ENCODE results near the gene MPHOSPH10. TPM values are rescaled to one million over a fixed set of nuclear protein-coding genes. Genes with fewer than 3 reads are reported as not detected.

MPHOSPH10 gene
- total RNA-seq, 2 donors from 2014 or later, result 15.0 to 19.1 TPM

DNA sequence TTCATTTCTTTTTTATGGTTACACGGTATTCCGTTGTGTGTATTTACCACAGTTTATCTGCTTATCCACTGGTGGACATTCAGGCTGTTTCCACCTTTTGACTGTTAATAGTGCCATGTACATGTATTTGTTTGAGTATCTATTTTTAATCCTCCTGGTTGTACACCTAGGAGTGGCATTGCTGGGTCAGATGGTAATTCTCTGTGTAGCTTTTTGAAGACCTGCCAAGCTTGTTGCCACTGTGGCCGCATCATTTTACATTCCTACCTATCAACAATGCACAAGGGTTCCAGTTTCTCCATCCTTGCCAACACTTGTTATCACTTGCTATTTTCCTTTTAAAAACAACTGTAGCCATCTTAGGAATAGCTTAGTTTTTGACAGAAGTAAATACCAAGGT is 13.3 kb downstream of the MPHOSPH10 start:
- no peaks in the 10 kb centered on the region for H3K4me1 ChIP-seq
- no peak for DNase-seq
- H3K4me3 ChIP-seq, result no peak overlapping the region
- H3K27ac ChIP-seq, result no peak overlapping the region
- 82 to 86% methylated on average over 3 of the region's 3 CpGs for WGBS, 2 donors
- peaks cover 19 to 54% of the 10 kb centered on the region in 2 donors for H3K36me3 ChIP-seq (replicated peaks in 1 of 2; ENCODE audit: insufficient read depth in 1 of 2, low read depth in 2 of 2)
- intact Hi-C loops (cut with DNase I), result no loop called here
- TF ChIP-seq, protein P1, sequence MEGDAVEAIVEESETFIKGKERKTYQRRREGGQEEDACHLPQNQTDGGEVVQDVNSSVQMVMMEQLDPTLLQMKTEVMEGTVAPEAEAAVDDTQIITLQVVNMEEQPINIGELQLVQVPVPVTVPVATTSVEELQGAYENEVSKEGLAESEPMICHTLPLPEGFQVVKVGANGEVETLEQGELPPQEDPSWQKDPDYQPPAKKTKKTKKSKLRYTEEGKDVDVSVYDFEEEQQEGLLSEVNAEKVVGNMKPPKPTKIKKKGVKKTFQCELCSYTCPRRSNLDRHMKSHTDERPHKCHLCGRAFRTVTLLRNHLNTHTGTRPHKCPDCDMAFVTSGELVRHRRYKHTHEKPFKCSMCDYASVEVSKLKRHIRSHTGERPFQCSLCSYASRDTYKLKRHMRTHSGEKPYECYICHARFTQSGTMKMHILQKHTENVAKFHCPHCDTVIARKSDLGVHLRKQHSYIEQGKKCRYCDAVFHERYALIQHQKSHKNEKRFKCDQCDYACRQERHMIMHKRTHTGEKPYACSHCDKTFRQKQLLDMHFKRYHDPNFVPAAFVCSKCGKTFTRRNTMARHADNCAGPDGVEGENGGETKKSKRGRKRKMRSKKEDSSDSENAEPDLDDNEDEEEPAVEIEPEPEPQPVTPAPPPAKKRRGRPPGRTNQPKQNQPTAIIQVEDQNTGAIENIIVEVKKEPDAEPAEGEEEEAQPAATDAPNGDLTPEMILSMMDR (IDR thresholded peaks at IDR 0.05), result no peak
- no peak for TF ChIP-seq POLR2A (IDR thresholded peaks at IDR 0.05)
- H3K27me3 ChIP-seq, result no peaks in the 10 kb centered on the region
- ATAC-seq, result no peak
- no peaks in the 10 kb centered on the region for H3K9me3 ChIP-seq

DNA sequence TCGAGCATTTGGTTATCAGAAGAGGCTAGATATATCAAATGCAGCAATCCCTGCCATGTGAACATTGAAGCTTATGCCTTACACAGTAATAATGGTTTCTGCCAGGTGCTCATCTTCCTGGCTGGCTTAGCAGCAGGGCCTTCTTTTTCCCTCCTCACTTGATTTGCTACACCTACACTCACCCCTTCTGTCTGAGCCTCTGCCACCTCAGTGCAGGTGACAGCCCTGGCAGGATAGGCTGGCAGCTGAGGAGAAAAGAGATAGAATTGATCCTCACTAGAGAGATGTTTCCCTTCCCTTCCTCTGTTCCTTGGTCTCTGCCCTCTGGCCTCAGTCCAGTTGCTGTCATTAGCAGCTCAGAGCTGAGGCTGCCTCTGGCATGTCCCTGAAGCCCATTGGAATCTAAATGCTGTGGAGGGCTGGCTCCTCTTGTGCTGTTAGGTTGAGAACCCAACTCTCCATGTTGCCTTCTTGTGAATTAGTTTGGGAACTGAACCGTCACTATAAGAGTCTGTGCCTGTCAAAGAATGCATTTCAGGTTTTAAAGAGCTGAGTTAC is 18.2 kb downstream of the MPHOSPH10 start:
- H3K9me3 ChIP-seq, result no peaks in the 10 kb centered on the region
- no peak overlapping the region for H3K27ac ChIP-seq
- 79 to 89% methylated on average over 2 of the region's 2 CpGs for WGBS, 2 donors
- no peak overlapping the region for H3K4me3 ChIP-seq
- no peaks in the 10 kb centered on the region for H3K27me3 ChIP-seq
- TF ChIP-seq, protein P1 (IDR thresholded peaks at IDR 0.05), result no peak
- no peak for TF ChIP-seq POLR2A (IDR thresholded peaks at IDR 0.05)
- peaks cover 13 to 44% of the 10 kb centered on the region in 2 donors for H3K36me3 ChIP-seq (replicated peaks in 1 of 2; ENCODE audit: insufficient read depth in 1 of 2, low read depth in 2 of 2)
- H3K4me1 ChIP-seq, result no peaks in the 10 kb centered on the region
- no peak for ATAC-seq
- intact Hi-C loops (cut with DNase I), result no loop called here
- DNase-seq, result no peak

- no peak for TF ChIP-seq POLR2A (IDR thresholded peaks at IDR 0.05)
- TF ChIP-seq, protein P1 (IDR thresholded peaks at IDR 0.05), result no peak
- intact Hi-C loops (cut with DNase I), result no loop called here
- Histone ChIP-seq H3K36me3 (replicated peaks in 1 of 2; ENCODE audit: insufficient read depth in 1 of 2, low read depth in 2 of 2) (peaks cover 6 to 30% of the 10 kb centered on the region in 2 donors), H3K27ac (no peak overlapping the region), H3K4me3 (no peak overlapping the region), H3K4me1 (no peaks in the 10 kb centered on the region), H3K27me3 (no peaks in the 10 kb centered on the region), H3K9me3 (no peaks in the 10 kb centered on the region)
- DNase-seq (no peak), ATAC-seq (no peak)
- 63 to 68% methylated on average over 3 of the region's 3 CpGs for WGBS, 2 donors
Observed at GRCh38 chr2:71150082-71150816, 19.8 kb downstream of the MPHOSPH10 start.

DNA sequence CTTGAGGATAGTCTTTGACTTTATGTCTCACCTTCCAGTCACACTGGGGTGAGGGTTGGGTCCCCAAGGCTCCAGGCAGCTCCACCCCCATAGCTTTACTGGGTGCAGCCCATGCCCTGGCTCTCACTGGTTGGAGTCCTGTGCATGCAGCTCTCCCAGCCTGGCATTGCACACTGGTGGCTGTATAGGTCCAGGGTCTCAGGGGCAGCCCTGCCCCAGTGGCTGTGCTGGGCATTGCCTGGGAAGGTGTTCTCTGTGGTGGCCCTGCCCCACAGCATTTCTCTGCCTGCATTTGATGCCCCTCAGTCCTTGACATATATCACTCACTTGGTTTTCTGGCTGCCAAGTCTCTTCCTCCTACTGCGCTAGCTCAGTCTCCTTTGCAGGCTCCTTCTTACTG is 21.2 kb downstream of the MPHOSPH10 start:
- no peak for ATAC-seq
- H3K4me3 ChIP-seq, result no peak overlapping the region
- peaks cover 3 to 25% of the 10 kb centered on the region in 2 donors for H3K36me3 ChIP-seq (replicated peaks in 1 of 2; ENCODE audit: insufficient read depth in 1 of 2, low read depth in 2 of 2)
- no peak overlapping the region for H3K27ac ChIP-seq
- intact Hi-C loops (cut with DNase I), result no loop called here
- WGBS, 2 donors, result 91 to 100% methylated on average over 1 of the region's 1 CpG
- H3K4me1 ChIP-seq, result no peaks in the 10 kb centered on the region
- H3K9me3 ChIP-seq, result no peaks in the 10 kb centered on the region
- H3K27me3 ChIP-seq, result no peaks in the 10 kb centered on the region
- TF ChIP-seq, protein P1 (IDR thresholded peaks at IDR 0.05), result no peak
- no peak for TF ChIP-seq POLR2A (IDR thresholded peaks at IDR 0.05)
- no peak for DNase-seq

All from body of pancreas (tissue), 4 donors.